Central memory CD4-positive, alpha-beta T cell (primary cell): Measurements from ENCODE around the gene MYEOV.

Source experiments
- DNase-seq: peaks from one replicate; pipeline ENCODE4 v3.0.0; 2022

MYEOV gene

DNA sequence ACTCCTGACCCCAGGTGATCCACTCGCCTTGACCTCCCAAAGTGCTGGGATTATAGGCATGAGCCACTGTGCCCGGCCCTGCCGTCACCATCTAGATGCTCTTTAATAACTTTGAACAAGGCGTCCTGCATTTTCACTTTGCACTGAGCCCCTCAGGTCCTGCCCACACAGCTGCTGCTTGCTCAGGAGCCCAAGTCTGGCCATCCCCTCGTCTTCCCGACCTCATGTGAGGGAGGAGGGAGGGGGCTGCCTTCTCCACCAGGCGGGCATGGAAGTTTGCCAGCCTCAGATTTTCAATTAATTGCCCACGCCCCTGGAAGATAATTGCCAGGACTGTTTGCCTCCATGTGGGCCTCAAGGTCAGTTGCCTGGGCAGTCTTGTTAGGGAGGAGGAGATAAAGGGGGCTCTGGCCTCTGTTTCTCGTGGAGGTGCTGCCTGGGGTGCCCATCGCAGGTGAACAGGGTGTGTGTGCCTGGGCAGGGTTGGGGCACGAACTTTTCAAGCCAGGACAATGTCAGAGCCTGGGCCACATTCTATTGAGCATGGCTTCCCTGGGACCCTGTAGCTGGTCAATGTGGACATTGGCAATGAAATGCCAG, 27.9 kb upstream of the MYEOV start:
- no peak for DNase-seq

GRCh38 chr11:69267395-69267805, 26.6 kb upstream of the MYEOV start:
- no peak for DNase-seq

- DNase-seq = no peak
These were observed 25.0 kb upstream of the MYEOV start for GRCh38 chr11:69268911-69269310.

DNA sequence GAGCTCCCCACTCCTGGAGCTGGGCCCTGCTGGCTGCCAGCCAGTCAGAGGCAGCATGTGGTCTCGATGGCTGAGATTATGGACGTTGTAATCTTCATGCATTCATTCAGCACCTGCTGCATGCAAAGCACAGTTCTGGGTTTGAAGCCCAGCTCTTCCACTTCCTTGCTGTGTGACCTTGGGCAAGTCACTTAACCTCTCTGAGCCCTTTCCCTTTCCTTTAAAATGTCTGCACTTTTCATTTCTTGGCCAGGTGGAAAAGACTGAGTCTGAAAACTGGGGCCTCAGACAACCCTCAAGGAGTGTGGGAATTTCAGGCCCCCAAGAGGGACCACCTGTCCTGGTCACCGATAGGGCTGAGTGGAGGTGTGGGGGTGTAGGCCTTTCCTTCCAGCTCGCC, 24.6 kb upstream of the MYEOV start:
- DNase-seq = no peak

DNA sequence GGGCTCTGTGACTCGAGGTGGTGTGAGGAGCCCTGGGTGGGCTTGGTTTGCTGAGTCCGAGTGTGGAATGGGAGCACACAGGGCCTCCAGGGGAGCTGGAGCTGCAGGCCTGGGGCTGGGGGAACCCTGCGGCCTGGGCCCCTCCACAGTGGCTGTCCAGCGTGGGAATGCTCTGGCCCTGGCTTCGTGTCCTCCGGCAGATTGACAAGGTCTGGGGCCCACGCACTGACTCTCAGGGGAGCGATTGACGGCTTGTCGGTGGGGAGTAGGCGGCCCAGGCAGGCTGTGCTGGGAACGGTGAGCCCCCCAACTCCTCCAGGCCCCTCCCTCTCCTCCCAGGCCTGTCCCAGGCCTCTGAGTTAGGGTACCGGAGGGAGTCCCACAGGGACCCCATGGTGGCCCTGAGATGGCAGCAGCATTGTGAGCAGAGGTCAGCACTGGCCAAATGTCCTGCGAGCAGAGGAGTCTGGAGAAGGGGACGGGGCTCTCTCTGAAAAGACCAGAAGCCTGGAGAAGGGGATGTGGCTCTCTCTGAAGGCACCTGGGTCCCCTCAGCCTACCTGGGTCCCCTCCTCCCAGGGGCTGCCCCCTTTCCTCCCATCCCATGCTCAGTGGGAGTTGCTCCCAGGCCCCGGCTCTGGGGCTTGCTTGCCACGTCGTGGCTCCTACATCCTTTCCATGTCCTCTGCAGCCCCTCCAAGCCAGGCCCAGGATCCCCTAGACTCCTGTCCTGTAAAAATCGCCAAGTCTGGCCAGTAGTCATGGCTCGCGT, 23.8 kb upstream of the MYEOV start:
- DNase-seq = no peak

DNA sequence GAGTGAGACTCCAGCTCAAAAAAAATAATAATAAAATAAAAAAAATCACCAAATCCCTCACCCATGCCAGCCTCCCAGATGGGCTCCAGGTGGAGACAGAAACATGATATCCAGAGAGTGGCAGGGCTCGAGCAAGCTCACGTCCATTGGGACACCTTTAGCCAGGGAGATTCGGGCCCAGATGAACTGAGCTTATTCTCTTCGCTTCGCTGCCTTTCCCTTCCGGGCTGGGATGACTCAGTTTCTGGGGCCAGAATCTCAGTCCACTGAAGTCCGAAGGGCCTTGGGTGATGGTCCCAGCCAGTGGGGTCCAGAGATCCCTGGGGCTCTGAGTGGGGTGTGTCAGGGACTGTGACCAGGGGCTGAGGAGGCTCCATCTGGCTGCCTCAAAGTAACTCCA, 23.0 kb upstream of the MYEOV start:
- no peak for DNase-seq

DNA sequence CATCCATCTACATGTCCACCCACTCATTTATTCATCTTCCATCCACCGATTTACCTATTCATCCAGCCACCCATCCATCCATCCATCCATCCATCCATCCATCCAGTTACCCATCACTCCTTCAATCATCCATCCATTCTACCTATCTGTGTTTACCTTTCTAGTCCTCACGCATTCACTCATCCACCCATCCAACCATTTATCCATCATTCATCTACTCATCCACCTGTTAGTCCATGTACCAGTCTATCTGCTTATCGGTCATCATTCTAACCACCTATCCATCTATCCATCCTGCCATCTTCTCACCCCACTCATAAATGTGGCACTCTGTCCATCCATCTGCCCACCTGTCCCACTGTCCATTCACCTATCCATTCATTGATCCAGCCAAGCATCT, 21.9 kb upstream of the MYEOV start:
- no peak for DNase-seq

DNA sequence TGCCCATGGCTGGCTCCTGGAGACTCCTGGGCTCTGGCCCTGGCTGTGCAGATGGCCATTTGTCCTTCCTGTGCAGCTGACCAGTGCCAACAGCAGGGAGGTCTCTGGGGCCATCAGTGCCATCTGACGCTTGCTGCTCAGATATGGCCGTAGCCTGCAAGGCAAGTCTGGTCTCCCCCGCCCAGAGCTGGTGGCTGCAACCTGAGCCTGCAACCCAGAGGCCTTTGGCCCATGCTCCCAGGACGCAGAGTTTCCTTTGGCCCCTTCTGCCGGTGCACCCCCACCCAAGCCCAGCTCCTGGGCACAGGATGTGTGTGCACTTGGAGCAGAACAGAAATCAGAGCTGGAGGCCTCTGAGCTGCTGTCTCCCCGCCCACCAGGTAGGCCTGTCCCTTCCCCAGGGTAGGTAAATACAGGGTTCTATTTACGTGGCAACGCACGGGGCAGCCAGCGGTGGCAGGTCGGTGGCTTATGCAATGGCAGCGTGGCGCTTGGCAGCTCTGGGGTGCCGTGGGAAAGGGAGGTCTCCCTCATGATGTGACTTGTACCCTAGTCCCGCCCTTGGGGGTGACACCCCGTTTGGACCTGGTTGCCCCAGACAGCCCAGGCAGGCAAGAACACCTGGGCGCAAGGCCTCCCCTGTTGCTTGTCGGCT, 21.0 kb upstream of the MYEOV start:
- DNase-seq = no peak

DNA sequence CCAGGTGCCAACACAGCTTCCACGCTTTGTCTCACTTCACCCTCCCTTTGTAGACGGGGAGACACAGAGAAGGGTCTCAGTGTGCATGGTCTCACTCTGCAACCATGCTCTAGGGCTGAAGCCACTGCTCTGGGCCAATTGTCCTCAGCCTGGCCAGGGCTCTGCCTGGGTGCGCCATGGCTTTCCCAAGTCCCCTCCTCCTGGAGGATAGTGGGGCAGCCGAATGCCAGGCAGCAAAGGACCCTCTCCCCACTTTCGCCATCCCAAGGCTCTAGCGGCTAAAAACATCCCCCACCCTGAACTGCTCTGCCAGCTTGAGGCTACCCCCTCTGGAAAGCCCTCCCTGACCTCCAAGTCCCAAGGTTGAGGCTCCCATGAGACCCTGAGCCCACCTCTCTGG, 20.4 kb upstream of the MYEOV start:
- no peak for DNase-seq

- DNase-seq = no peak
These were observed 19.4 kb upstream of the MYEOV start for GRCh38 chr11:69274531-69275016.

- no peak for DNase-seq
These were observed 18.8 kb upstream of the MYEOV start for GRCh38 chr11:69275178-69275577.

- DNase-seq = no peak
These were observed 17.8 kb upstream of the MYEOV start for GRCh38 chr11:69276165-69276564.

GRCh38 chr11:69277074-69277809, 16.7 kb upstream of the MYEOV start:
- no peak for DNase-seq

GRCh38 chr11:69278091-69278867, 15.7 kb upstream of the MYEOV start:
- DNase-seq = no peak

DNA sequence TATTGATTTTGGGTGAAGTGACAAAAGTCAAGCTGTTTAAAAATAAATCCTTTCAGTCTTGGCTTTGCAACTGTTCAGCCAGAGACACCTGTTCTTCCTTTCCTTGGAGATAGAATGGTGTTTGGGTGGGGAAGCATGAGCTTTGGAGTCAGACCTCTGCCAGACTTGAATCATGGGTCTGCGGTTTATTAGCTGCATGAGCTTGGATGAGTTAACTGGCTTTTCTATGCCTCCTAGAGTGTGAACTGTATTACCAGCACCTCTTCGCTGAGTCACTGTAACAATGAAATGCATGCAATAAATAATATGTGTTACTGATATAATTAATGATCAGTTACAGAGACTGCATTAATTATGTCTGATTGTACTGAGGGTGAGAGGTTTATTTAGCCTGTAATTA, 13.5 kb upstream of the MYEOV start:
- no peak for DNase-seq

DNA sequence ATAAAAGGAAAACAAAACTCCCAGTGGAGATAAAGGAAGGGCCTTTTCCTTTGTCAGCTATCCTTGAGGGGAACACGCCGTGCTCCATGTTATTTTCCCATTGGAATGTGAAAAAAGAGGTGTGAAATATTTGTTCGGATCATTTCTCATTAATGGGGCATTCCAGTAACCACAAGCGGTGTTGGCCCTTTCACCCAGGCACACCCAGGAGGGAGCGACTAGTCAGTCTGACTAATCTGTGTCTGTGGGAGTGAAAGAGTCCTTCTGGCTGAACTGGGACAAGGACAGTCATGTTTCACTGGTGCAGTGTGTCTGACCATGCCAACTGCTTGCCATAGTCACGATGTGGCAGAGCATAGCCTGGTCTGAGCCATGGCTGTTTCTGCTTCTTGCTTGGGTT, 13.0 kb upstream of the MYEOV start:
- DNase-seq = no peak

DNA sequence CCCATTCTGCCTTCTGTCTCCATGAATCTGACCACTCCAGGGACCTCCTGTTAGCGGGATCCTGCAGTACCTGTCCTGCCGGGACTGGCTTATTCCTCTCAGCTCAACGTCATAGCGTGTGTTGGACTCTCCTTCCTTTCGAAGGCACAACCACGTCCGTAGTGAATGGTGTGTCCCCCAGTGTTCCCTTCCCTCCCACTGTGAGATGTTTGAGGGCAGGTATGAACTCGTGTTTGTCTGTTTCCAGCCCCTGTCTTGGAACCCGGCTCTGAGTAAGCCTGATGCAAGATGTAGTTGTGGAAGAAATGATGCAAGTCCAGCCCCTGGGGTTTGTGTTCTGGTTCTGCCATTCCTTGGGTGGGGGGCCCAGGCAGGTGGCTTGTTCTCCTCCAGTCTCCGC, 10.5 kb upstream of the MYEOV start:
- no peak for DNase-seq

DNA sequence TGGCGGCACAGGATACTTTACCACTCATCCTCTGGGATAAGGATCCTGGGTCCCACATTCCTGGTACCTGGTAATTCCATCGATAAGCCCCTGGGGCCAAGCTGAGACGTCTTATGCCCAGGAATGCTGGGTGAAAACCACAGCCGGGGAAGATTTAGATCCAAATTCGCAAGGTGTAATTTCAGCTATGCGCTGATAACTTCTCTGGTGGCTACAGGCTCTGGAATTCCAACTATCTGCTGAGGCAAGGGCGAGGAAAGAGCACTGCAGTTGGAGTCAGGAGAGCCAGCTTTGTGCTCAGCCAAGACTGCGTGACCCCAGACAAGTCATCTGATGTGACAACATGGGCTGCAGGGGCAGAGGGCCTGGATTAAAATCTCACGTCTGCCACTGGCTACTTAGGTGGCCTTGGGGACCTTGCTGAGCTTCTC, 9.9 kb upstream of the MYEOV start:
- DNase-seq = no peak

DNA sequence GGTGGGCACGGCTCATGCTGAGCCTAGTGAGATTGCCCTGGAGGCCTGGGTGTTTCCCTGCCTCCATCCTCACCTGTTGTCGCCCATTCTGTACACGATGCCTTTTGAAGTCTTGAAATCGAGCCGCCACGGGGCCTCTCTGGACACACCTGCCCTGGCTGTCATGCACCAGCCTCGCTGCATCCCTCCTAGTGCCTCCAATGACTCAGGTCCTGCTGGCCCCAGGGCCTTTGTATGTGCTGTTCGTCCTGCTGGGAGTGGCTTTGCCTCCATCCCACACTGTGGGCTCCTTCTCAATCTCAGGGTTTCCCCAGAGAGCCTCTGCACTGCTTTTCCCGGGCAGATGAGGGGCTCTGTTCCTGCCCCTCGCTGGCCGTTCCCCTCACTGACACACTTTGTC, 8.9 kb upstream of the MYEOV start:
- DNase-seq = no peak

- no peak for DNase-seq
These were observed 8.2 kb upstream of the MYEOV start for GRCh38 chr11:69285766-69286165.

- DNase-seq = no peak
These were observed 7.3 kb upstream of the MYEOV start for GRCh38 chr11:69286374-69287371.
